Effector CD4-positive, alpha-beta T cell (primary cell): ENCODE measurements around the gene PDCD1LG2.

Experiments used
- DNase-seq: peaks from one replicate; pipeline ENCODE4 v3.0.0-alpha.2; 2020

PDCD1LG2 gene

GRCh38 chr9:5532790-5533189 is 22.5 kb downstream of the PDCD1LG2 start:
- no peak for DNase-seq

- DNase-seq: no peak
Measured at GRCh38 chr9:5536684-5537083, 26.4 kb downstream of the PDCD1LG2 start.

GRCh38 chr9:5543875-5544702 is 33.8 kb downstream of the PDCD1LG2 start:
- no peak for DNase-seq

GRCh38 chr9:5549658-5550650 is 39.6 kb downstream of the PDCD1LG2 start:
- no peak for DNase-seq

- DNase-seq: no peak
Measured at GRCh38 chr9:5551368-5552150, 41.2 kb downstream of the PDCD1LG2 start.

GRCh38 chr9:5552301-5552700 is 42.0 kb downstream of the PDCD1LG2 start:
- no peak for DNase-seq

GRCh38 chr9:5553211-5553610 is 42.9 kb downstream of the PDCD1LG2 start:
- no peak for DNase-seq

- no peak for DNase-seq
Measured at GRCh38 chr9:5554254-5554653, 43.9 kb downstream of the PDCD1LG2 start.

GRCh38 chr9:5556101-5556705 is 45.9 kb downstream of the PDCD1LG2 start:
- DNase-seq: no peak

GRCh38 chr9:5557606-5558587 is 47.6 kb downstream of the PDCD1LG2 start:
- peak; percentile 26 for DNase-seq

GRCh38 chr9:5559659-5560058 is 49.3 kb downstream of the PDCD1LG2 start:
- DNase-seq: no peak

- DNase-seq: no peak
Measured at GRCh38 chr9:5560443-5561100, 50.2 kb downstream of the PDCD1LG2 start.

- DNase-seq: no peak
Measured at GRCh38 chr9:5561828-5562488, 51.6 kb downstream of the PDCD1LG2 start.

GRCh38 chr9:5562806-5563416 is 52.6 kb downstream of the PDCD1LG2 start:
- DNase-seq: no peak

GRCh38 chr9:5563417-5563815 is 53.1 kb downstream of the PDCD1LG2 start:
- no peak for DNase-seq

GRCh38 chr9:5563886-5564285 is 53.6 kb downstream of the PDCD1LG2 start:
- DNase-seq: no peak

GRCh38 chr9:5566054-5566618 is 55.8 kb downstream of the PDCD1LG2 start:
- no peak for DNase-seq

GRCh38 chr9:5568868-5569267 is 58.5 kb downstream of the PDCD1LG2 start:
- DNase-seq: no peak

GRCh38 chr9:5569409-5569808 is 59.1 kb downstream of the PDCD1LG2 start:
- DNase-seq: no peak
